ENCODE results near the gene DDTL.
"Not testable (repeated sequence)": the region's sequence is repeated elsewhere in the genome, so short reads cannot be mapped to it uniquely, and the experiment has no call there.

Gene DDTL

DNA sequence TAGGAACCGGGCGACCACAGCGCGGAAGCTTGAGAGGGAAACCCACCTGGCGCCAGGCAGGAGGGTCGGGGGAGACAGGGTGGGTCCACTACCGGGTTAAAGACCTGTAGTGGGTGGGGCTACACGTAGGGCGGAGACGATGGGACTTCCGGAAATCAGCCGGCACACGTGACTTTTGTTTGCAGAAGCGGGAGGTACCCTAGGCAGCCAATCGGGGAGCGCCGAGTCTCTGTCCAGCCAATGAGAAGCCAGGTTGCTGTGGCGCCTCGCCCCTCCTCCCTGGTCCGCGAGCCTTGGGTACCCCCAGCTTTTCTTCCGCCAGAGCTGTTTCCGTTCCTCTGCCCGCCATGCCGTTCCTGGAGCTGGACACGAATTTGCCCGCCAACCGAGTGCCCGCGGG, at the start of gene DDTL:
TSS of gene DDTL (plus strand) at position 321 of the 400 bp plus-strand sequence. CDS start at position 348, 27 bp downstream.
- not testable (repeated sequence) for FAIRE-seq

GRCh38 chr22:23920267-23920611, 46.4 kb upstream of the DDTL start:
- not testable (repeated sequence) for FAIRE-seq

DNA sequence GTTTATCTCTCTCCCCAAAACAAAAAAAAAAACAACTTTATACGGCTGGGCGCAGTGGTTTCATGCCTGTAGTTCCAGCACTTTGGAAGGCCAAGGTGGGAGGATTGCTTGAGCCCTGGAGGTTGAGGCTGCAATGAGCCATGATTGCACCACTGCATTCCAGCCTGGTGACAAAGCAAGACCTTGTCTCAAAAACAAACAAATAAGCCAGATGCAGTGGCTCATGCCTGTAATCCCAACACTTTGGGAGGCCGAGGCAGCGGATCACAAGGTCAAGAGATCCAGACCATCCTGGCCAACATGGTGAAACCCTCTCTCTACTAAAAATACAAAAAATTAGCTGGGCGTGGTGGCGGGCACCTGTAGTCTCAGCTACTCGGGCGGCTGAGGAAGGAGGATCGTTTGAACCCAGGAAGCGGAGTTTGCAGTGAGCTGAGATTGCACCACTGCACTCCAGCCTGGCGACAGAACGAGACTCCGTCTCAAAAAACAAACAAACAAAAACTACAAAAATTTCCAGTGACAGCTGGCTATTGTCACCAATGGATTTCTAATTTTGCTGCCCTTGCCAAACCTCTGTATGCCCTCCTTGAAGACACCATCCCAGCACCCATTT, 45.0 kb upstream of the DDTL start:
- not testable (repeated sequence) for FAIRE-seq

- FAIRE-seq: no peak
These were observed 43.8 kb upstream of the DDTL start for GRCh38 chr22:23922921-23923320.

- no peak for FAIRE-seq
These were observed 41.6 kb upstream of the DDTL start for GRCh38 chr22:23925020-23925606.

- no peak for FAIRE-seq
These were observed 40.1 kb upstream of the DDTL start for GRCh38 chr22:23926561-23926960.

DNA sequence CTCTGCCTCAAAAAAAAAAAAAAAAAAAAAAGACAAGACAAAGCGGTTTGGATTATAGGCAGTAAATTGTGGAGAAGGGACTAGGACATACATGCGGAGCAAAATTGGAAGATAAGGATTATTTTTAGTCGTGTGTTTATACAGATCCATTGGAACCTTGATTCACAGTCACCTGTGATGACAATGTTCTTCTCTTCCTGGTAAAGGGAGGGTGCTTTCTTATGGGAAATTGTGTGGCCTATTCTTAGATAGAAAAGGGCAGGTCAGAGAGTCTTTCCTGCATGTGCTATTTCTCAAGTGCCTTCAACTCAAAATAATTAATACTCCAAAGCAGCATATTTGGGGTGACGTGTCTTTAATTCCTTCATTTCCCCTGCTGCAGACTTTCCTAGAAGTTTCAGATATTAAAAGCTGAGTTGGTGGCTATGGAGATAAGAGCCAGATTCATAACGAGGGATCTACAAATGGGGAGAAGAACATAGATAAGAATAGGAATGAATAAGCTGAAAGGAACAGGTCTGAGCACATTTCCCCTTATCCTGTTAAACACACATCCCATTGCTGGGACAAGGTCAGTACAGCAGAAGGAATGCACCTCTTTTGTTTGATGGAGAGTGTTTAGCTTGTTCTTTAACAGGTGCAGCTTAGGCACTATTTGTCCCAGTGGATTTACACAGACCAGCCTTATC, 28.2 kb upstream of the DDTL start:
- no peak for FAIRE-seq

- FAIRE-seq: no peak
These were observed 27.7 kb upstream of the DDTL start for GRCh38 chr22:23939017-23939357.

DNA sequence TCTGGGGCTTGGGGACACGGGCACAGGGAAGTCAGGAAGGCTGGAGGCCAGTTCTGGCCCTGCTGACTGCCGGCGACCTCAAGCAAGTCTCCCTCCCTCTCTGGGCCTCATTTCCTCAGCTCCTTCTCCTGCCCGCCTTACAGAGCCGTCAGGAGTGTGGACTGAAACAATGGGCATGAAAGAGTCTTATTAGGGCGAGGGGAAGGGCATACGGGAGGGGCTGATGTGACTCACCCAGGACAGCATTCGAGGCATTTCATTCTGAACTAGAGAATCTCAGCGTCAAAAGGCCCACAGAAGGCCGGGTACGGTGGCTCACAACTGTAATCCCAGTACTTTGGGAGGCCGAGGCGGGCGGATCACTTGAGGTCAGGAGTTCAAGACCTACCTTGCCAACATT, 26.5 kb upstream of the DDTL start:
- FAIRE-seq: not testable (repeated sequence)

DNA sequence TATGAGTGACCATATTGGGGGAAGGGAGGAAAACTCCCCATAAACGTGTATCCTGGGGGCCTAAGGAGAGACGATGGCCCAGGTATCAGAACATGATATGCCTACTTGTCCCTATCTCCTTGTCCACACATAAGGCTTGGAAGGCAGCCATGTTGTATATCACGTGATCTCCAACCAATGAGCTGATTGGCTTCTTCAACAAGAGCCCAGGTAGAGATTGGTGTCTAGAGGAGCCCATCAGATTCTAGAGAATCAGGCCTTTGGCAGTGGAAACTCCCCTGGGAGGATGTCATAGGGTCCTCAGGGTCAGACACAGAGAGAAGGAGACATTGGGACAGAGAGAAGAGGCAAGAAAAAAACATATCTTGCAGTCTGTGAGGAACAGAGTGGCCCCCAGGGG, 19.3 kb upstream of the DDTL start:
- not testable (repeated sequence) for FAIRE-seq

DNA sequence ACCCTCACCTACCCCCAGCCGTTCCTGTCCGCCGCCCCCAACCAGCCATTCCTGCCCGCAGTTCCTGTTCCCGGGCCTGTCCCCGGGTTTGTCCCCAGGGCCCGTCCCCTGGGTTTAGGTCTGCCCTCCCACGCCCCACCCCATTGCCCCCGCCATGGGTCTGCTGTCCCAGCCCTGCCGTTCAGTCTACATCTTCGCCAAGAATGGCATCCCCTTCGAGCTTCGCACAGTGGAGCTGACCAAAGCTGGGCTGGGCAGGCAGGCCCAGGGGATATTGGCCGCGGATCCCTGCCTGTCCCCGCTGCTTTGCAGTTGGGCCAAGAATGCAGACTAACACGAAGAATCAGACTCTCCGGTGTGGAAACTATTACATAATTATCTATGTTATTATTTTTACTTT, 16.9 kb upstream of the DDTL start:
- FAIRE-seq: not testable (repeated sequence)

DNA sequence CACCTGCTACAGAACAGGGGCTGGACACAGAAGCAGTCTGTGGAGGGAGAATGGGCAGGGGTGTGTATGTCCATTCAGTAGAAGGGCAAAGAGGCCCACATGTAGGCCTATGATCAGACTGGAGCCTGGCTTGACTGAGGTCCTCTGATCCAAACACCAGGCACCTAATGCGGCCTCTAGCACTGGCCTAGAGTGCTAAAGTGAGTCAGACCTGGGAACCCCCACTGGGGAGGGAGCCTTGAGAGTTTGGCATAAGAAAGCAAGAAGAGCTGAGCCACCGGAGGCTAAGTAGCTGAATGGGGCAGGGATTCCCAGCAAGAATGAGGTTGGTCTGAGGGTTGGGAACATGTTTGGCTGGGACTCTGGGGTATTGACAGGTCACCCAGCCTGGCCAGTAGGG, 15.3 kb upstream of the DDTL start:
- not testable (repeated sequence) for FAIRE-seq

GRCh38 chr22:23952794-23953405, 13.8 kb upstream of the DDTL start:
- not testable (repeated sequence) for FAIRE-seq

GRCh38 chr22:23953485-23953884, 13.2 kb upstream of the DDTL start:
- FAIRE-seq: not testable (repeated sequence)

DNA sequence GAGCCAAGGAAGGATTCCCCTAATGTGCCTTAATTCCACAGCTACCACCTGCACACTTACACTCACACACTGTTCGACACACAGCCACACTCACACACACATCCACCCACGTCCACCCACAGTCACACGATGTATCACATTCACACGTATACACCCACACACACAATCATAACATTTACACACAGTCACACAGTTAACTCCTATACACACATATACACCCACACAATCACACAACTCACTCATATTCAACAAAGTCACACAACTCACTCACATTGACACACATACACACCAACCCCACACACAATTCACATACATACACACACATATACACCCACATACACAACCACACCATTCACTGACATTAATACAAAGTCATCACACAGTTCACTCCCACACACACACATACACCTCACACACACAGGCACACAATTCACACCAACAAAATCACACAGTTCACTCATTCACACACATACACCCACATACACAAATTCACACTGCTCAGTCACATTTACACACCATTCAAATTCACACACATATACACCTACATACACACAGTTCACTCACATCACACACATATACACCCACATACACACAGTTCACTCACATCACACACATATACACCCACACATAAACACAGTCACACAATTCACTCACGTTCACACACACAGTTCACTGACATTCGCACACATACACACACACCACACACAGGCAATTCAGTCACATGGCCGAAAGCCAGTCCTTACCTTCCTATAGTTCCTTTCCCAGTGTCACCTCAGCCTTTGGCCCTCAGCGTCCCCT, 12.3 kb upstream of the DDTL start:
- FAIRE-seq: not testable (repeated sequence)

DNA sequence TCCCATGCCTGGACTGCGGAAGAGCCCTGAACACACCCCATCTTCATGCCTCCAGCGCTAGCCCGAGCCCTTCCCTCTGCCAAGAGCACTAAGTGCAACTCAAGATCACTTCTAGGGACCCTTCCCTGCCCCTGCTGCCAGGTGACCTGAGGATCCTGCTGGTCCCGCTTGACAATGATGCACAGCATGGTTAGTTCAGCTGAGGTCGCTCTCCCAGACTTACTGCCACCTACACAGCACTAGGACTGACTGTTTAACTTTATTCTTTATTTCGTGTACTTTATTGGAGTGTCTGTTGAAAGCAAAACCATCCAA, 11.7 kb upstream of the DDTL start:
- not testable (repeated sequence) for FAIRE-seq

DNA sequence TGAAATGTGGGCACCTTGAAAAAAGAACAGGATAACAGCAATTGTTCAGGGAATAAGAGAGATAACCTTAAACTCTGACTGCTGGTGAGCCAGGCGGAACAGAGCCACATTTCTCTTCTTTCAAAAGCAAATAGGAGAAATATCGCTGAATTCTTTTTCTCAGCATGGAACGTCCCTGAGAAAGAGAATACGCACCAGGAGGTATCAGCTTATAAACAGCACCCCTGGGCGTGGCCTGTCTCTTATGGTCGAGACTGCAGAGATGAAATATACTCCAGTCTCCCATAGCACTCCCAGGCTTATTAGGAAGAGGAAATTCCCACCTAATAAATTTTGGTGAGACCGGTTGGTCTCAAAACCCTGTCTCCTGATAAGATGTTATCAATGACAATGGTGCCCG, 10.8 kb upstream of the DDTL start:
- not testable (repeated sequence) for FAIRE-seq

DNA sequence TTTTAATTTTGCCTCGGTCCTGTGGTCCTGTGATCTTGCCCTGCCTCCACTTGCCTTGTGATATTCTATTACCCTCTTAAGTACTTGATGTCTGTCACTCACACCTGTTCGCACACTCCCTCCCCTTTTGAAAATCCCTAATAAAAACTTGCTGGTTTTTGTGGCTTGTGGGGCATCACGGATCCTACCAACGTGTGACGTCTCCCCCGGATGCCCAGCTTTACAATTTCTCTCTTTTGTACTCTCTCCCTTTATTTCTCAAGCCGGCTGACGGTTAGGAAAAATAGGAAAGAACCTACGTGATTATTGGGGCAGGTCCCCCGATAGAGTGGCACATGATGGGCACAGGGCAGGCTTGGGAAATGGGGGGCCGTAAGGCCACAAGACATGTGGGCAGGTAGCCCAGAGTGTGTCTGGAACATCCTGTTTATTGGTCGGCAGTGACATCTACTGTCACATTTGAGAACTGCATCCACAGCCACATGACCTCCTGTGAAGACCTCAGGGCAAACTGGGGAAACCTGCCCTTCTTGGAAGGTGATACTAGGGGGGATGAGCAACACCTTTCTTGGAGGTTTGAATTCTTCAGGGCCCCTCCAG, 10.3 kb upstream of the DDTL start:
- FAIRE-seq: not testable (repeated sequence)

- not testable (repeated sequence) for FAIRE-seq
These were observed 5.5 kb upstream of the DDTL start, which contains the start of gene GSTT2B for GRCh38 chr22:23961084-23961771. Gene GSTT2B (minus strand): TSS chr22:23961195. CDS start chr22:23961131, 64 bp downstream.

DNA sequence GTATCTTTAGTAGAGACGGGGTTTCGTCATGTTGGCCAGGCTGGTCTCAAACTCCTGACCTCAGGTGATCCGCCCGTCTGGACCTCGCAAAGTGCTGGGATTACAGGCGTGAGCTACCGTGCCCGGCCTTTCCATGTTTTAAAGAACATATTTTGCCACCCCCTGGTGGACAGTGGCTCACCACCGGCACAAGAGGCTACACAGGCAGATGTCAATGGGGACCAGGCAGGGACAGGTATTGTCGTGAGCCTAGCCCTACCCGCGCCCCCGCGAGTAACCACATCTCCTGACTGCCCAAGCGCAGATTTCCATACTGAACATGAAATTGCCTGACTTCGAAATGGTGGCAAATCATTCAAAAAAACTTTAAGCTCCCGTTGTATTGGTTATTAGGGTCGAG, 594 bp upstream of the DDTL start:
- FAIRE-seq: not testable (repeated sequence)

DNA sequence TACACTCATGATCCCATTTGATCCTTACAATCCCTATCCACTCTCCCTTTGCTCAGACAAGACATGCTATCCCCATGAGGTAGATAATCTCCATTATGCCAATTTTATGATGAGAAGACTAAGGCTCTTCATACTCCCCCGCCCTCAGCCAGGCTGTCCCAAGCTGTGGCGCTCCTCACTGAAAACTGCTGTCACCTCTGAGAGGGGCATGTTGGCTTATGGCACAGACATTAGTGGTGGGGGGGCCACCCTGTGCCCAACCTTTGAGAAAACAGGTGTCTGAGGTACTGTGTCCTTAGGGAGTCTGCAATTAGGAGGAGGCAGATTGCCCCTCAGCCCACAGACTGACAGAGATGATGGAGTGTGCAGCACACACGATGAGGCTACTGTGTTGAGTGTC, 2.4 kb downstream of the DDTL start:
- no peak for FAIRE-seq

DNA sequence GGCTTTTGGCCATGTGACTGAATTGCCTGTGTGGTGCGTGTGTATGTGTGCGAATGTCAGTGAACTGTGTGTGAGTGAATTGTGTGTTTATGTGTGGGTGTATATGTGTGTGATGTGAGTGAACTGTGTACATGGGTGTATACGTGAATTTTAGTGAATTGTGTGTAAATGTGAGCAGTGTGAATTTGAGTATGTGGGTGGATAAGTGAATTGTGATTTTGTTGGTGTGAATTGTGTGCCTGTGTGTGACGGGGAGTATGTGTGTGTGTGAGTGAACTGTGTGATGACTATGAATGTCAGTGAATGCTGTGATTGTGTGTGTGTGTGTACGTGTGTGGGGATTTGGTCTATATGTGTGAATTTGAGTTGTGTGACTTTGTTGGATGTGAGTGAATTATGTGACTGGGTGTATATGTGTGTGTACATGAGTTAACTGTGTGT, 3.5 kb downstream of the DDTL start:
- no peak for FAIRE-seq
